ENCODE data around the gene BUD13.
A peak's percentile ranks its signal among the peaks of the same experiment; 100 is the strongest.

Gene BUD13

DNA sequence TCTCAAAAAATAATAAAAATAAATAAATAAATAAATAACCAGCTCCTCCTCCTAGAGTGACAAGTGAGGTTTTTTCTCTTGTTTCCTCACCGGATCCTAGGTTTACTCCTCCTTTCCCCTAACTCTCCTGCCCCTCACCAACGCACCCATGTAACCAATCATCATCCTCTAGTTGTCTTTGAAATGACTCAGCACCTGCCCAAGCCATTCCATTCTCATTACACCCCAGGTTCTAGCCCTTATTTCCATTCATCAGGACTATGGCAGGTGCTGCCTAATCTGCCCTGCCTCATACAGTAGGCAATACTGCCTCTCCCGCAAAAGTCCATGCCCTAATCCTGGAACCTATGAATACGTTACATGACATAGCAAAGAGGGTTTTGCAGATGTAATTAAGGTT lies 60.4 kb downstream of the BUD13 start:
- DNase-seq, result no peak

GRCh38 chr11:116710762-116711161 lies 62.0 kb downstream of the BUD13 start:
- no peak for DNase-seq

- DNase-seq, result no peak
Observed at GRCh38 chr11:116710001-116710674, 62.6 kb downstream of the BUD13 start.

GRCh38 chr11:116707746-116708145 lies 65.0 kb downstream of the BUD13 start:
- DNase-seq, result no peak

GRCh38 chr11:116707161-116707629 lies 65.6 kb downstream of the BUD13 start:
- peak; percentile 67 for DNase-seq

GRCh38 chr11:116703421-116703820 lies 69.4 kb downstream of the BUD13 start:
- DNase-seq, result peak; percentile 92

- DNase-seq, result peak; percentile 80
Observed at GRCh38 chr11:116702772-116703385, 69.9 kb downstream of the BUD13 start.

GRCh38 chr11:116701876-116702275 lies 70.9 kb downstream of the BUD13 start:
- DNase-seq, result no peak

GRCh38 chr11:116701297-116701801 lies 71.4 kb downstream of the BUD13 start:
- DNase-seq, result no peak

DNA sequence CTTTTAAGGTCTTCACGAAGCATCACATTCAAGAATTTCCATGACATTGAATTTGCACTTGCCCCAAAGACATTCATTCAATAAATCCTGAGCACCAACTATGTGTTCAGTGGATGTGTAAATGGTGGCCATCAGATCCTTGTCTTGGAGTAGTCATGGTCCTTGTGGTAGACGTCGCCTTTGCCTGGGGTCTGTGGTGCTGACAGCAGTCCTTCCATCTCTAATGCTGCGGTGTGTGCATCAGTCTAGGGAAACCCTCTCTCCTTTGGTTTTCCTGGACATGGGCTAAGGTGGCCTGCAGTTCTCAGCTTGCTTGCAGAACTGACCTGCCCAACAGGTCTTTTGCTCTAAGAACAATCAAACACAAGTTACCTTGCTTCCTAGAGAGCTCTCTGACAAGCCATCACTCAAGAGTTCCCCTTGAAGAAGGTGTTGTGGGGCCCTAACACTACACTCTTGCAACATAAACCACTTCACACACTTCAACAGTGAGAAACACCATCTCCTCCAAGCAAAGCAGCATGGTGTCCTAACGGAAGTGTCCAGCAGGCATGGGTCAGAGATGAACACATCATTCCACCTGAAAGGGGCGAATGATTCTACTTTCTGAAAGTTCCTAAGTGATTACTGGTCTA lies 72.1 kb downstream of the BUD13 start:
- no peak for DNase-seq
